Heart left ventricle (tissue), 16 donors: Measurements from ENCODE around the gene SLC4A9. TPM values are rescaled to one million over a fixed set of nuclear protein-coding genes. Genes with fewer than 3 reads are reported as not detected.

Experiments
- ATAC-seq, 4 donors: fragments of 200-7000 bp; cut with Tn5 transposase; one replicate each; pipeline ENCODE4 v1.9.1; 2020 to 2022; ENCODE audit warnings: moderate library complexity in 4 of 4, mild to moderate bottlenecking in 3 of 4, moderate number of reproducible peaks in 1 of 4
- DNase-seq, 5 donors: peaks; one replicate each; pipeline ENCODE4 v3.0.0-alpha.2; 2020
- H3K27ac ChIP-seq, 12 donors: fragments of 200-600 bp; sonication (generic) in 4 of 12; one replicate each; pipeline versions ENCODE4 v1.5.0 to v1.8.0; 2016 to 2022; ENCODE audit warnings: mild to moderate bottlenecking in 2 of 12
- H3K27me3 ChIP-seq, 9 donors: fragments of 200-600 bp; sonication (generic) in 2 of 9; one replicate each; pipeline versions ENCODE4 v1.5.1 to v1.8.0; 2016 to 2022; ENCODE audit warnings: mild to moderate bottlenecking in 3 of 9
- H3K36me3 ChIP-seq, 9 donors: fragments of 200-600 bp; sonication (generic) in 2 of 9; one replicate each; pipeline versions ENCODE4 v1.5.0 to v1.8.0; 2018 to 2022; ENCODE audit warnings: mild to moderate bottlenecking in 2 of 9
- H3K4me1 ChIP-seq, 12 donors: fragments of 200-600 bp; sonication (generic) in 4 of 12; one replicate each; pipeline versions ENCODE4 v1.5.0 to v1.8.0; 2016 to 2022; ENCODE audit warnings: mild to moderate bottlenecking in 3 of 12
- H3K4me3 ChIP-seq, 12 donors: fragments of 200-600 bp; sonication (generic) in 4 of 12; one replicate each; pipeline versions ENCODE4 v1.5.0 to v1.8.0; 2017 to 2022; ENCODE audit warnings: mild to moderate bottlenecking in 9 of 12, moderate library complexity in 4 of 12
- H3K9me3 ChIP-seq, 12 donors: fragments of 200-600 bp; sonication (generic) in 4 of 12; one replicate each; pipeline versions ENCODE4 v1.5.0 to v1.8.0; 2016 to 2022; ENCODE audit warnings: mild to moderate bottlenecking in 1 of 12
- POLR2A ChIP-seq, 2 donors: fragments of 450-650 bp; IDR thresholded peaks; one replicate each; pipeline ENCODE4 v1.6.1; 2017; ENCODE audit warnings: antibody characterized with exemption in 2 of 2, mild to moderate bottlenecking in 2 of 2, moderate library complexity in 2 of 2
- WGBS, 4 donors: extraction: QIAGEN DNeasy Blood & Tissue Kit in 2 of 4; methylation state at CpG; one replicate each; pipeline versions ENCODE4 v1.1.5 to v1.1.7; 2013 to 2018; 5-methylcytosine and 5-hydroxymethylcytosine counted together
- intact Hi-C, 10 donors: fragments of 100-400 bp; cut with DNase I; formaldehyde crosslinking; loops; one replicate each; pipeline versions ENCODE4 v1.11.1 to v1.14.2; 2022
- polyA plus RNA-seq, 2 donors: library from polyadenylated mRNA; stranded (reverse); fragments of 200-250 nt; gene quantifications; one replicate each; pipeline ENCODE4 v1.2.3, GENCODE V29; 2013
- total RNA-seq, 9 donors: library from RNA; depleted of rRNA in 2 of 9; stranded (reverse); fragments of >200 nt in 2 of 9; fragmentation: NEBNext Ultra II Directional in 3 of 9; extraction: Animal tissue kit (Norgen Biotek cat#: 25700) in 3 of 9; gene quantifications; one replicate each; pipeline versions ENCODE4 v1.1.0 to v1.2.4, GENCODE V29; 2016 to 2023
- TF ChIP-seq, protein P1 (sequence below), 12 donors: fragments of 200-600 bp; sonication (generic) in 4 of 12; IDR thresholded peaks; one replicate each; pipeline versions ENCODE4 v1.5.0 to v1.8.0; 2018 to 2022; ENCODE audit warnings: antibody characterized with exemption in 12 of 12, mild to moderate bottlenecking in 5 of 12
- donor health status: ischemic (EF 13 %, LVEDD 7.1; RV severe dilation, severe dysfunction).
- donor health status: healthy with polysubstance abuse.
- donor health status: DM: no; HTN: yes; CAD: no.
- donor health status: DM: no; HTN: no; CAD: no.
- donor health status: ischemic (EF 25% LVEDD 6.9; RV normal size, moderate dysfunction).
- donor health status: ischemic (EF 25% LVEDD 5.7; RV mildly dilated, moderate dysfunction).
- donor health status: healthy.
- donor health status: DM: yes; HTN: yes; CAD: no.
- donor health status: ischemic (EF 35%, LVEDD 5.7; RV mildly dilated, moderate dysfunction).
- donor health status: nonischemic (EF 11% LVEDD 7.7; RV severe dilation, severe dysfunction).
- donor health status: DM: yes; HTN: yes; CAD: no.
- donor health status: PGD.
- donor health status: ischemic (EF 29% LVEDD 5.4; RV normal size, mild dysfunction).
- donor health status: nonischemic (EF 23%, LVEDD 6.1; RV moderate dilation, normal function).

SLC4A9 gene
- total and polyA plus RNA-seq, 11 donors = 0.08 to 0.20 (median 0.12) TPM; not detected in 6

DNA sequence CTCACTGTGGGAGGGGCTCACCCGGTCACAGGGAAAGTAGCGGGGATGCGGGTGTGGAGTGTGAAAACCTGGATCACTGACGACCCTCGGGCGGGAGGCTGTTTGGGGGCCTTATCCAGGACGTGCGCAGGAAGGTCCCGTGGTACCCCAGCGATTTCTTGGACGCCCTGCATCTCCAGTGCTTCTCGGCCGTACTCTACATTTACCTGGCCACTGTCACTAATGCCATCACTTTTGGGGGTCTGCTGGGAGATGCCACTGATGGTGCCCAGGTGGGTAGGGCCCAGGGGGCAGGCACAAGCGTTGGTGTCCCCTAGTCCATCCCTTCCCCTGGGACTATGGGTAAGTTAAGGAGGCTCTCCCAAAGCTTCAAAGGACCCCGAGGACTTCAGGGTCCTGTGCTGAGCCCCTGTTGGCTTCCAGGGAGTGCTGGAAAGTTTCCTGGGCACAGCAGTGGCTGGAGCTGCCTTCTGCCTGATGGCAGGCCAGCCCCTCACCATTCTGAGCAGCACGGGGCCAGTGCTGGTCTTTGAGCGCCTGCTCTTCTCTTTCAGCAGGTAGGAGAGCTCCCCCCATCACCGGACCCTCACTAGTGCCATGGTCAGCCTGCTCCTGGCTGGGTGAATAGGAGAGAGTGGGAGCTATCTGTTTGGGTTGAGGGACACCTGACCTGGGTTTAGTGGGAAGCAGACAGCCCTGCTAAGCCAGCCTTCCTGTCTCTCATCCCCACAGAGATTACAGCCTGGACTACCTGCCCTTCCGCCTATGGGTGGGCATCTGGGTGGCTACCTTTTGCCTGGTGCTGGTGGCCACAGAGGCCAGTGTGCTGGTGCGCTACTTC lies 3.9 kb downstream of the SLC4A9 start:
- no peaks in the 10 kb centered on the region for H3K27me3 ChIP-seq
- 44 to 63% (median 61%) methylated on average over 7 to 20 of the region's 20 CpGs for WGBS, 4 donors
- no peaks in the 10 kb centered on the region for H3K9me3 ChIP-seq
- H3K27ac ChIP-seq = no peak overlapping the region
- no peak for TF ChIP-seq POLR2A (IDR thresholded peaks at IDR 0.05)
- H3K36me3 ChIP-seq = no peaks in the 10 kb centered on the region
- H3K4me1 ChIP-seq = peaks cover 0 to 10% (median 3%) of the 10 kb centered on the region in 12 donors
- H3K4me3 ChIP-seq = peak overlapping the region in 10 of 12 donors; percentile 16 to 50 (median 40)
- DNase-seq (no peak), ATAC-seq (no peak)
- intact Hi-C loops = loop anchor here in 2 of 10 donors (10.0 kb wide), 1 partner anchor 351 kb away; no protein-coding TSS in a partner anchor

DNA sequence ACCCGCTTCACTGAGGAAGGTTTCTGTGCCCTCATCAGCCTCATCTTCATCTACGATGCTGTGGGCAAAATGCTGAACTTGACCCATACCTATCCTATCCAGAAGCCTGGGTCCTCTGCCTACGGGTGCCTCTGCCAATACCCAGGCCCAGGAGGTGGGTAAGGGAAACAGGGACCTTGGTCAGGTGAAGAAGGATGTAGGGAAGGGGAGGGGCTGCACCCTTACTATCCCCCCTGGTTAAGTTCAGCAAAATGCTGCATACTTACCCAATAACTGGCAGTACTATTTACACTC lies 4.4 kb downstream of the SLC4A9 start:
- H3K36me3 ChIP-seq = no peaks in the 10 kb centered on the region
- H3K9me3 ChIP-seq = no peaks in the 10 kb centered on the region
- WGBS, 4 donors = 92 to 95% (median 94%) methylated on average over 2 to 3 of the region's 3 CpGs
- DNase-seq (no peak), ATAC-seq (no peak)
- H3K27me3 ChIP-seq = no peaks in the 10 kb centered on the region
- TF ChIP-seq, protein P1, sequence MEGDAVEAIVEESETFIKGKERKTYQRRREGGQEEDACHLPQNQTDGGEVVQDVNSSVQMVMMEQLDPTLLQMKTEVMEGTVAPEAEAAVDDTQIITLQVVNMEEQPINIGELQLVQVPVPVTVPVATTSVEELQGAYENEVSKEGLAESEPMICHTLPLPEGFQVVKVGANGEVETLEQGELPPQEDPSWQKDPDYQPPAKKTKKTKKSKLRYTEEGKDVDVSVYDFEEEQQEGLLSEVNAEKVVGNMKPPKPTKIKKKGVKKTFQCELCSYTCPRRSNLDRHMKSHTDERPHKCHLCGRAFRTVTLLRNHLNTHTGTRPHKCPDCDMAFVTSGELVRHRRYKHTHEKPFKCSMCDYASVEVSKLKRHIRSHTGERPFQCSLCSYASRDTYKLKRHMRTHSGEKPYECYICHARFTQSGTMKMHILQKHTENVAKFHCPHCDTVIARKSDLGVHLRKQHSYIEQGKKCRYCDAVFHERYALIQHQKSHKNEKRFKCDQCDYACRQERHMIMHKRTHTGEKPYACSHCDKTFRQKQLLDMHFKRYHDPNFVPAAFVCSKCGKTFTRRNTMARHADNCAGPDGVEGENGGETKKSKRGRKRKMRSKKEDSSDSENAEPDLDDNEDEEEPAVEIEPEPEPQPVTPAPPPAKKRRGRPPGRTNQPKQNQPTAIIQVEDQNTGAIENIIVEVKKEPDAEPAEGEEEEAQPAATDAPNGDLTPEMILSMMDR (IDR thresholded peaks at IDR 0.05) = no peak
- TF ChIP-seq POLR2A (IDR thresholded peaks at IDR 0.05) = no peak
- no peak overlapping the region for H3K4me3 ChIP-seq
- peaks cover 0 to 8% (median 3%) of the 10 kb centered on the region in 12 donors for H3K4me1 ChIP-seq
- intact Hi-C loops = loop anchor here in 2 of 10 donors (10.0 kb wide), 1 partner anchor 350 kb away; no protein-coding TSS in a partner anchor
- no peak overlapping the region for H3K27ac ChIP-seq

DNA sequence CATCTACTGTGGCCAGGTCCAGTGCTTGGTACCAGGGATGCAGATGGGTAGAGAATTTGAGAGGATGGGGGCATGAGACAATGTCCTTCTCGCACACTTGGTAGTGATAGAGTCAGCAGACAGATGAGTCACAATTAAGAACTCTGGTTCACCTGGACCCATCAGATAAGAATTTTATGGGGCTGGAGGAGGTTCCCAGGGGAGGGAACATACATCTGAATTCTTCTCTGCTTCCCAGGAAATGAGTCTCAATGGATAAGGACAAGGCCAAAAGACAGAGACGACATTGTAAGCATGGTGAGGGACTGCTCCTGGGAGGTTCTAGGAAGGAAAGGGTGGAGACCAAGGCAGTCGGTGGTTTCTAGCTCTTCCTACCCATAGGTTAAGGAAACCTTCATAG lies 5.3 kb downstream of the SLC4A9 start:
- Histone ChIP-seq H3K36me3 (no peaks in the 10 kb centered on the region), H3K9me3 (no peaks in the 10 kb centered on the region), H3K27me3 (no peaks in the 10 kb centered on the region), H3K4me3 (no peak overlapping the region), H3K4me1 (peaks cover 0 to 8% (median 3%) of the 10 kb centered on the region in 12 donors), H3K27ac (no peak overlapping the region)
- intact Hi-C loops = loop anchor here in 2 of 10 donors (10.0 kb wide), 1 partner anchor 350 kb away; no protein-coding TSS in a partner anchor
- DNase-seq (no peak), ATAC-seq (peak in 1 of 4 donors; percentile 10)
- 55 to 73% (median 62%) methylated on average over 3 of the region's 3 CpGs for WGBS, 4 donors
- TF ChIP-seq, protein P1 (IDR thresholded peaks at IDR 0.05) = no peak
- no peak for TF ChIP-seq POLR2A (IDR thresholded peaks at IDR 0.05)

DNA sequence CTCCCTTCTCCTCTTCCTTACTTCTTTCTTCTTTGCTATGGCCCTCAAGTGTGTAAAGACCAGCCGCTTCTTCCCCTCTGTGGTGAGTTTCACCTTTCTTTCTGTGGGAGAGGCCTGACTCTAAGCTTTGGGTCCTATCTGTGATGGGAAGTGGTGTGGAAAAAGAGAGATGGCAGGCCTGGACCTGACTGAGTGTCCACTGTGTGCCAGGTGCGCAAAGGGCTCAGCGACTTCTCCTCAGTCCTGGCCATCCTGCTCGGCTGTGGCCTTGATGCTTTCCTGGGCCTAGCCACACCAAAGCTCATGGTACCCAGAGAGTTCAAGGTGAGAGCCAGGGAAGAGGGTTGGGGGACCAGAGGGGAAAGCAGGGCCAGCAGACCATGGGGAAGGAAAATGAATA lies 5.9 kb downstream of the SLC4A9 start:
- Histone ChIP-seq H3K9me3 (no peaks in the 10 kb centered on the region), H3K4me3 (no peak overlapping the region), H3K4me1 (peaks cover 0 to 8% (median 3%) of the 10 kb centered on the region in 12 donors), H3K27ac (no peak overlapping the region), H3K36me3 (no peaks in the 10 kb centered on the region), H3K27me3 (no peaks in the 10 kb centered on the region)
- ATAC-seq (no peak), DNase-seq (no peak)
- WGBS, 4 donors = 90 to 100% (median 98%) methylated on average over 4 of the region's 4 CpGs
- no peak for TF ChIP-seq POLR2A (IDR thresholded peaks at IDR 0.05)
- TF ChIP-seq, protein P1 (IDR thresholded peaks at IDR 0.05) = no peak
- intact Hi-C loops = loop anchor here in 2 of 10 donors (10.0 kb wide), 1 partner anchor 349 kb away; no protein-coding TSS in a partner anchor
